ENCODE measurements around the gene CNN3.
A peak's percentile ranks its signal among the peaks of the same experiment; 100 is the strongest.

CNN3 gene

GRCh38 chr1:94854458-94855306, 72.2 kb downstream of the CNN3 start:
- peak; percentile 67 for DNase-seq

- no peak for DNase-seq
These were observed 74.1 kb downstream of the CNN3 start for GRCh38 chr1:94852788-94853187.

- no peak for DNase-seq
These were observed 75.3 kb downstream of the CNN3 start for GRCh38 chr1:94851571-94851970.
